Neural crest cell (in vitro differentiated cells): ENCODE data around the gene PDCD1LG2. TPM values are rescaled to one million over a fixed set of nuclear protein-coding genes. Genes with fewer than 3 reads are reported as not detected.
"Not testable (repeated sequence)": the region's sequence is repeated elsewhere in the genome, so short reads cannot be mapped to it uniquely, and the experiment has no call there.

Source experiments
- DNase-seq: peaks from one replicate; pipeline ENCODE4 v3.0.0; 2021; ENCODE audit warnings: low read depth, mixed read lengths, low spot score
- H3K27ac Mint-ChIP-seq: one replicate; pipeline ENCODE4 v1.8.0; 2021; ENCODE audit warnings: mild to moderate bottlenecking, mixed read lengths; ENCODE audit not compliant: unreplicated experiment
- H3K27me3 Mint-ChIP-seq: 2 replicates; pipeline ENCODE4 v1.8.0; 2021; ENCODE audit warnings: low read depth, mild to moderate bottlenecking, mixed read lengths
- H3K36me3 Mint-ChIP-seq: 2 replicates; pipeline ENCODE4 v1.8.0; 2021; ENCODE audit warnings: low read depth, mild to moderate bottlenecking, mixed read lengths
- H3K4me1 Mint-ChIP-seq: 2 replicates; pipeline ENCODE4 v1.8.0; 2021; ENCODE audit warnings: mixed read lengths
- H3K4me3 Mint-ChIP-seq: one replicate; pipeline ENCODE4 v1.8.0; 2021; ENCODE audit warnings: mild to moderate bottlenecking, mixed read lengths
- H3K9me3 Mint-ChIP-seq: 2 replicates; pipeline ENCODE4 v1.8.0; 2021; ENCODE audit warnings: mixed read lengths
- total RNA-seq: library from RNA; stranded (reverse); gene quantifications from 2 replicates; pipeline ENCODE4 v1.2.1, GENCODE V29; 2021
- TF ChIP-seq, protein P1 (sequence below): fragments of 200-600 bp; sonication (generic); conservative IDR thresholded peaks from 2 replicates; pipeline ENCODE4 v1.5.0; 2021; ENCODE audit warnings: antibody characterized with exemption, mild to moderate bottlenecking

PDCD1LG2 gene
- total RNA-seq, 1 donor from 2014 or later: not detected

GRCh38 chr9:5580650-5581049 lies 70.3 kb downstream of the PDCD1LG2 start:
- H3K4me3 Mint-ChIP-seq: no peak overlapping the region
- no peak for DNase-seq
- H3K4me1 Mint-ChIP-seq: no peaks in the 10 kb centered on the region
- no peak overlapping the region for H3K27ac Mint-ChIP-seq
- no peaks in the 10 kb centered on the region for H3K36me3 Mint-ChIP-seq
- H3K9me3 Mint-ChIP-seq: no peaks in the 10 kb centered on the region
- TF ChIP-seq, protein P1, sequence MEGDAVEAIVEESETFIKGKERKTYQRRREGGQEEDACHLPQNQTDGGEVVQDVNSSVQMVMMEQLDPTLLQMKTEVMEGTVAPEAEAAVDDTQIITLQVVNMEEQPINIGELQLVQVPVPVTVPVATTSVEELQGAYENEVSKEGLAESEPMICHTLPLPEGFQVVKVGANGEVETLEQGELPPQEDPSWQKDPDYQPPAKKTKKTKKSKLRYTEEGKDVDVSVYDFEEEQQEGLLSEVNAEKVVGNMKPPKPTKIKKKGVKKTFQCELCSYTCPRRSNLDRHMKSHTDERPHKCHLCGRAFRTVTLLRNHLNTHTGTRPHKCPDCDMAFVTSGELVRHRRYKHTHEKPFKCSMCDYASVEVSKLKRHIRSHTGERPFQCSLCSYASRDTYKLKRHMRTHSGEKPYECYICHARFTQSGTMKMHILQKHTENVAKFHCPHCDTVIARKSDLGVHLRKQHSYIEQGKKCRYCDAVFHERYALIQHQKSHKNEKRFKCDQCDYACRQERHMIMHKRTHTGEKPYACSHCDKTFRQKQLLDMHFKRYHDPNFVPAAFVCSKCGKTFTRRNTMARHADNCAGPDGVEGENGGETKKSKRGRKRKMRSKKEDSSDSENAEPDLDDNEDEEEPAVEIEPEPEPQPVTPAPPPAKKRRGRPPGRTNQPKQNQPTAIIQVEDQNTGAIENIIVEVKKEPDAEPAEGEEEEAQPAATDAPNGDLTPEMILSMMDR: no peak
- no peaks in the 10 kb centered on the region for H3K27me3 Mint-ChIP-seq

DNA sequence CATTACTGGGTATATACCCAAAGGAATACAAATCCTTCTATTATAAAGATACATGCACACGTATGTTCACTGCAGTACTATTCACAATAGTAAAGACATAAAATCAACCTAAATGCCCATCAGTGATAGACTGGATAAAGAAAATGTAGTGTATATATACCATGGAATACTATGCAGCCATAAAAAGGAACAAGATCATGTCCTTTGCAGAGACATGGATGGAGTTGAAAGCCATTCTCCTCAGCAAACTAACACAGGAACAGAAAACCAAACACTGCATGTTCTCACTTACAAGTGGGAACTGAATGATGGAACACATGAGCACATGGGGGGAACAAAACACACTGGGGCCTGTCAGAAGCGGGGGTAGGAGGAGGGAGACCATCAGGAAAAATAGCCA lies 71.4 kb downstream of the PDCD1LG2 start:
- not testable (repeated sequence) for H3K9me3 Mint-ChIP-seq, H3K36me3 Mint-ChIP-seq, H3K4me3 Mint-ChIP-seq, H3K27ac Mint-ChIP-seq, H3K27me3 Mint-ChIP-seq, DNase-seq, H3K4me1 Mint-ChIP-seq

DNA sequence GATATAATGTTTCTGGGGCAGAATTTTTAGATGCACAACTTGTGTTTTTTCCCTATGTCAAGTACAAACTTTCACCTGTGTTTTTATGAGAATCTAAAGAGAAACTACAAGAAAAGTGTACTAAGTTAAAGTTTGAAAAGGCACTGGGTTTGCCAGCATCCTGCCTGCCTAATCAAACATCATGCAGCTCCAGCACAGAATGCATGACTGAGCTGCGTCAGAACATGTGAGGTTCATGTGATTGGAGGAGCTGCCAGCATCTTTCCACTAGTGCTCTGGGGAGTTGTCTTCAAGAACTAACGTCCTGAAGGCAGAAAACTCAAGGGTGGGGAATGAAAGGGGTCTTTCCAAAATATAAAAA lies 72.5 kb downstream of the PDCD1LG2 start:
- H3K4me1 Mint-ChIP-seq: no peaks in the 10 kb centered on the region
- no peaks in the 10 kb centered on the region for H3K27me3 Mint-ChIP-seq
- no peak for DNase-seq
- no peaks in the 10 kb centered on the region for H3K9me3 Mint-ChIP-seq
- TF ChIP-seq, protein P1: no peak
- H3K27ac Mint-ChIP-seq: no peak overlapping the region
- H3K4me3 Mint-ChIP-seq: no peak overlapping the region
- no peaks in the 10 kb centered on the region for H3K36me3 Mint-ChIP-seq

GRCh38 chr9:5586391-5586802 lies 76.1 kb downstream of the PDCD1LG2 start:
- no peaks in the 10 kb centered on the region for H3K36me3 Mint-ChIP-seq
- TF ChIP-seq, protein P1: no peak
- H3K4me3 Mint-ChIP-seq: no peak overlapping the region
- H3K27me3 Mint-ChIP-seq: no peaks in the 10 kb centered on the region
- DNase-seq: no peak
- H3K9me3 Mint-ChIP-seq: no peaks in the 10 kb centered on the region
- no peak overlapping the region for H3K27ac Mint-ChIP-seq
- no peaks in the 10 kb centered on the region for H3K4me1 Mint-ChIP-seq

DNA sequence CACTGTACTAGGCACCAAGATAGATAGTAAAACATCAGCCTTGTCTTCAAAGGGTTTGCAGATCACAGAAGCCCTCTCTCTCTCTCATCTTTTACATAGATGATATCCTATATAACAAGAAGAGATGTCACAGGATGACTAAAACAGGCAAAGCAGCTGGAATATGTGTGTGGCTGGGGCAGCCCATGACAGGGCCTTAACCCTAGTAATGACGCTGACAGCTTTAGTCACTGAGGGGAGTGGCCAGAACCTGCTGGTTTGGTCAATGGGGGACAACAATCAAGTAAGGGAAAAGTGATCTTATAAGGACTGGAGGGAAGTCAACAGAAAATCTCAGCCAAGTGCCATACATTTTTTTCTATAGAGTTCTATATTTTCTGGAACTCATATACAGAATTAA lies 76.7 kb downstream of the PDCD1LG2 start:
- Mint-ChIP-seq H3K27me3 (no peaks in the 10 kb centered on the region), H3K36me3 (no peaks in the 10 kb centered on the region), H3K9me3 (no peaks in the 10 kb centered on the region), H3K4me1 (no peaks in the 10 kb centered on the region), H3K4me3 (no peak overlapping the region), H3K27ac (no peak overlapping the region)
- no peak for DNase-seq
- TF ChIP-seq, protein P1: no peak

GRCh38 chr9:5592231-5592630 lies 81.9 kb downstream of the PDCD1LG2 start:
- DNase-seq: no peak
- no peaks in the 10 kb centered on the region for H3K4me1 Mint-ChIP-seq
- no peak overlapping the region for H3K4me3 Mint-ChIP-seq
- no peak overlapping the region for H3K27ac Mint-ChIP-seq
- H3K9me3 Mint-ChIP-seq: no peaks in the 10 kb centered on the region
- no peaks in the 10 kb centered on the region for H3K27me3 Mint-ChIP-seq
- H3K36me3 Mint-ChIP-seq: no peaks in the 10 kb centered on the region
- TF ChIP-seq, protein P1: no peak
